ENCODE data around the gene C21orf91.
"Not testable (repeated sequence)": the region's sequence is repeated elsewhere in the genome, so short reads cannot be mapped to it uniquely, and the experiment has no call there.

The C21orf91 gene

GRCh38 chr21:17775431-17776126 lies 43.6 kb downstream of the C21orf91 start:
- no peak for DNase-seq

GRCh38 chr21:17775021-17775420 lies 44.1 kb downstream of the C21orf91 start:
- DNase-seq = not testable (repeated sequence)

- no peak for DNase-seq
Observed at GRCh38 chr21:17769447-17769845, 49.7 kb downstream of the C21orf91 start.

- DNase-seq = no peak
Observed at GRCh38 chr21:17768840-17769446, 50.2 kb downstream of the C21orf91 start.

GRCh38 chr21:17765207-17765606 lies 53.9 kb downstream of the C21orf91 start:
- no peak for DNase-seq

- DNase-seq = no peak
Observed at GRCh38 chr21:17763288-17764037, 55.7 kb downstream of the C21orf91 start.

- DNase-seq = no peak
Observed at GRCh38 chr21:17759511-17760178, 59.5 kb downstream of the C21orf91 start.

- DNase-seq = no peak
Observed at GRCh38 chr21:17758683-17759082, 60.5 kb downstream of the C21orf91 start.

GRCh38 chr21:17757671-17758070 lies 61.5 kb downstream of the C21orf91 start:
- no peak for DNase-seq

- DNase-seq = no peak
Observed at GRCh38 chr21:17753736-17754135, 65.4 kb downstream of the C21orf91 start.

- DNase-seq = no peak
Observed at GRCh38 chr21:17752171-17752570, 67.0 kb downstream of the C21orf91 start.

GRCh38 chr21:17746920-17747319 lies 72.2 kb downstream of the C21orf91 start:
- no peak for DNase-seq

- DNase-seq = no peak
Observed at GRCh38 chr21:17745086-17745485, 74.1 kb downstream of the C21orf91 start.

- no peak for DNase-seq
Observed at GRCh38 chr21:17742940-17743592, 76.1 kb downstream of the C21orf91 start.

GRCh38 chr21:17742181-17742580 lies 77.0 kb downstream of the C21orf91 start:
- DNase-seq = no peak

Measured in islet precursor cell (in vitro differentiated cells).